DOHH2 (cell line): ENCODE measurements around the gene SART3.

ENCODE experiments used
- EZH2phosphoT487 ChIP-seq: fragments of 200-600 bp; sonication (generic); IDR thresholded peaks from 2 replicates; pipeline ENCODE4 v1.6.1; 2017; ENCODE audit warnings: borderline replicate concordance, mild to moderate bottlenecking, antibody characterized with exemption, low read length, moderate library complexity, mixed read lengths
- TF ChIP-seq, protein P1 (sequence below): fragments of 200-600 bp; sonication (generic); IDR thresholded peaks from one replicate; pipeline ENCODE4 v1.5.1; 2014; ENCODE audit warnings: antibody characterized with exemption, mild to moderate bottlenecking, low read depth, low read length; ENCODE audit not compliant: poor library complexity, severe bottlenecking

GRCh38 chr12:108604208-108604941, 43.4 kb upstream of the SART3 start:
- TF ChIP-seq, protein P1, sequence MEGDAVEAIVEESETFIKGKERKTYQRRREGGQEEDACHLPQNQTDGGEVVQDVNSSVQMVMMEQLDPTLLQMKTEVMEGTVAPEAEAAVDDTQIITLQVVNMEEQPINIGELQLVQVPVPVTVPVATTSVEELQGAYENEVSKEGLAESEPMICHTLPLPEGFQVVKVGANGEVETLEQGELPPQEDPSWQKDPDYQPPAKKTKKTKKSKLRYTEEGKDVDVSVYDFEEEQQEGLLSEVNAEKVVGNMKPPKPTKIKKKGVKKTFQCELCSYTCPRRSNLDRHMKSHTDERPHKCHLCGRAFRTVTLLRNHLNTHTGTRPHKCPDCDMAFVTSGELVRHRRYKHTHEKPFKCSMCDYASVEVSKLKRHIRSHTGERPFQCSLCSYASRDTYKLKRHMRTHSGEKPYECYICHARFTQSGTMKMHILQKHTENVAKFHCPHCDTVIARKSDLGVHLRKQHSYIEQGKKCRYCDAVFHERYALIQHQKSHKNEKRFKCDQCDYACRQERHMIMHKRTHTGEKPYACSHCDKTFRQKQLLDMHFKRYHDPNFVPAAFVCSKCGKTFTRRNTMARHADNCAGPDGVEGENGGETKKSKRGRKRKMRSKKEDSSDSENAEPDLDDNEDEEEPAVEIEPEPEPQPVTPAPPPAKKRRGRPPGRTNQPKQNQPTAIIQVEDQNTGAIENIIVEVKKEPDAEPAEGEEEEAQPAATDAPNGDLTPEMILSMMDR: no peak
- TF ChIP-seq EZH2phosphoT487: no peak
